Gastroesophageal sphincter (tissue), 4 donors: Measurements from ENCODE around the gene STARD9. TPM values are rescaled to one million over a fixed set of nuclear protein-coding genes. Genes with fewer than 3 reads are reported as not detected.

Experiments
- ATAC-seq: fragments of 150-250 bp; one replicate; pipeline ENCODE4 v1.9.1; 2016; ENCODE audit warnings: mild to moderate bottlenecking, moderate library complexity
- H3K27ac ChIP-seq, 4 donors: fragments of 200-600 bp; sonication (generic) in 3 of 4; 1 replicate in 3 of 4; 2 replicates in 1 of 4; pipeline ENCODE4 v1.5.1; 2016 to 2019
- H3K27me3 ChIP-seq: fragments of 200-600 bp; sonication (generic); one replicate; pipeline ENCODE4 v1.5.1; 2019
- H3K36me3 ChIP-seq, 2 donors: fragments of 200-600 bp; sonication (generic); one replicate each; pipeline ENCODE4 v1.5.1; 2019; ENCODE audit warnings: control low read depth in 1 of 2
- H3K4me1 ChIP-seq, 3 donors: fragments of 200-600 bp; sonication (generic); 1 replicate in 2 of 3; 2 replicates in 1 of 3; pipeline ENCODE4 v1.5.1; 2016 to 2019; ENCODE audit warnings: control low read depth in 2 of 3
- H3K4me3 ChIP-seq, 2 donors: fragments of 200-600 bp; sonication (generic); one replicate each; pipeline ENCODE4 v1.5.1; 2019; ENCODE audit warnings: mild to moderate bottlenecking in 1 of 2, moderate library complexity in 1 of 2
- H3K9me3 ChIP-seq, 3 donors: fragments of 200-600 bp; sonication (generic); one replicate each; pipeline ENCODE4 v1.5.1; 2017 to 2019; ENCODE audit warnings: control low read depth in 2 of 3
- CTCF ChIP-seq, 4 experiments: fragments of 200-600 bp in 2 of 4; fragments of 450-650 bp in 2 of 4; sonication (generic) in 1 of 4; IDR thresholded peaks; one replicate each; pipeline ENCODE4 v1.5.1; 2017 to 2019; ENCODE audit warnings: antibody characterized with exemption in 4 of 4, mild to moderate bottlenecking in 2 of 4, moderate library complexity in 2 of 4
- EP300 ChIP-seq: sonication (generic); formaldehyde crosslinking; IDR thresholded peaks from one replicate; pipeline ENCODE4 v1.6.1; 2017; ENCODE audit warnings: antibody characterized with exemption, mild to moderate bottlenecking
- POLR2A ChIP-seq, 2 donors: fragments of 450-650 bp; IDR thresholded peaks; one replicate each; pipeline ENCODE4 v1.6.1; 2017; ENCODE audit warnings: antibody characterized with exemption in 2 of 2, mild to moderate bottlenecking in 2 of 2, moderate library complexity in 1 of 2
- POLR2AphosphoS5 ChIP-seq: sonication (generic); formaldehyde crosslinking; IDR thresholded peaks from one replicate; pipeline ENCODE4 v1.6.1; 2017; ENCODE audit warnings: antibody characterized with exemption
- WGBS, 2 donors: methylation state at CpG; one replicate each; pipeline ENCODE4 v1.1.5; 2018; ENCODE audit warnings: low coverage in 1 of 2; 5-methylcytosine and 5-hydroxymethylcytosine counted together
- total RNA-seq, 4 donors: library from RNA; depleted of rRNA; stranded (reverse); fragments of >200 nt; gene quantifications; one replicate each; pipeline ENCODE4 v1.1.0, GENCODE V29; 2016

The STARD9 gene
- total RNA-seq, 4 donors from 2014 or later, result 15.5 to 78.4 (median 29.1) TPM

- Histone ChIP-seq H3K4me3 (no peak overlapping the region), H3K9me3 (no peaks in the 10 kb centered on the region), H3K27ac (no peak overlapping the region), H3K36me3 (peaks cover 0 to 100% of the 10 kb centered on the region in 2 donors), H3K4me1 (no peaks in the 10 kb centered on the region), H3K27me3 (no peaks in the 10 kb centered on the region)
- ATAC-seq, result no peak
- WGBS, 2 donors, result 81 to 92% methylated on average over 2 to 3 of the region's 3 CpGs
- TF ChIP-seq CTCF (IDR thresholded peaks at IDR 0.05) (no peak), POLR2AphosphoS5 (no peak), EP300 (no peak), POLR2A (IDR thresholded peaks at IDR 0.05) (no peak)
These were observed 112.9 kb downstream of the STARD9 start for GRCh38 chr15:42688301-42688700.

- no peak for ATAC-seq
- Histone ChIP-seq H3K4me3 (no peak overlapping the region), H3K36me3 (peaks cover 0 to 100% of the 10 kb centered on the region in 2 donors), H3K27me3 (no peaks in the 10 kb centered on the region), H3K9me3 (no peaks in the 10 kb centered on the region), H3K4me1 (peaks cover 0 to 6% (median 0%) of the 10 kb centered on the region in 3 donors), H3K27ac (no peak overlapping the region)
- TF ChIP-seq POLR2AphosphoS5 (no peak), POLR2A (IDR thresholded peaks at IDR 0.05) (no peak), CTCF (IDR thresholded peaks at IDR 0.05) (no peak), EP300 (no peak)
- 67% methylated on average over 3 of the region's 4 CpGs; no CpG with 5 or more reads in 1 of the 2 donors for WGBS, 2 donors
These were observed 115.9 kb downstream of the STARD9 start for GRCh38 chr15:42691308-42691707.

GRCh38 chr15:42691770-42692169 lies 116.4 kb downstream of the STARD9 start:
- no peak for TF ChIP-seq POLR2A (IDR thresholded peaks at IDR 0.05)
- no peak for TF ChIP-seq CTCF (IDR thresholded peaks at IDR 0.05)
- no peak for TF ChIP-seq POLR2AphosphoS5
- TF ChIP-seq EP300, result no peak
- H3K27me3 ChIP-seq, result no peaks in the 10 kb centered on the region
- peaks cover 0 to 100% of the 10 kb centered on the region in 2 donors for H3K36me3 ChIP-seq
- peaks cover 0 to 6% (median 0%) of the 10 kb centered on the region in 3 donors for H3K4me1 ChIP-seq
- WGBS, 2 donors, result 53 to 96% methylated on average over 3 of the region's 9 CpGs
- no peak overlapping the region for H3K27ac ChIP-seq
- no peak for ATAC-seq
- H3K9me3 ChIP-seq, result no peaks in the 10 kb centered on the region
- H3K4me3 ChIP-seq, result no peak overlapping the region

GRCh38 chr15:42692536-42692935 lies 117.1 kb downstream of the STARD9 start:
- Histone ChIP-seq H3K4me1 (peaks cover 0 to 6% (median 0%) of the 10 kb centered on the region in 3 donors), H3K36me3 (peaks cover 0 to 100% of the 10 kb centered on the region in 2 donors), H3K27ac (no peak overlapping the region), H3K4me3 (no peak overlapping the region), H3K27me3 (no peaks in the 10 kb centered on the region), H3K9me3 (no peaks in the 10 kb centered on the region)
- no peak for ATAC-seq
- no CpG with 5 or more reads among the region's 1 CpG for WGBS, 2 donors
- TF ChIP-seq POLR2A (IDR thresholded peaks at IDR 0.05), result no peak
- no peak for TF ChIP-seq POLR2AphosphoS5
- TF ChIP-seq CTCF (IDR thresholded peaks at IDR 0.05), result no peak
- no peak for TF ChIP-seq EP300

GRCh38 chr15:42692997-42693396 lies 117.6 kb downstream of the STARD9 start:
- Histone ChIP-seq H3K27me3 (no peaks in the 10 kb centered on the region), H3K9me3 (no peaks in the 10 kb centered on the region), H3K27ac (no peak overlapping the region), H3K36me3 (peaks cover 0 to 100% of the 10 kb centered on the region in 2 donors), H3K4me1 (peaks cover 0 to 6% (median 0%) of the 10 kb centered on the region in 3 donors), H3K4me3 (no peak overlapping the region)
- ATAC-seq, result no peak
- 100% methylated on average over 1 of the region's 4 CpGs for WGBS, 2 donors
- TF ChIP-seq EP300 (no peak), POLR2AphosphoS5 (no peak), CTCF (IDR thresholded peaks at IDR 0.05) (no peak), POLR2A (IDR thresholded peaks at IDR 0.05) (no peak)
